Esophagus squamous epithelium (tissue), 4 donors: ENCODE data around the gene UTP11.

Source experiments
- POLR2A ChIP-seq, 4 donors: fragments of 450-650 bp; IDR thresholded peaks; one replicate each; pipeline ENCODE4 v1.6.1; 2017; ENCODE audit warnings: antibody characterized with exemption in 4 of 4, mild to moderate bottlenecking in 4 of 4, moderate library complexity in 3 of 4
- TF ChIP-seq, protein P1 (sequence below), 6 experiments: fragments of 450-650 bp in 4 of 6; fragments of 200-600 bp in 2 of 6; sonication (generic) in 2 of 6; IDR thresholded peaks; one replicate each; pipeline ENCODE4 v1.5.1; 2016 to 2019; ENCODE audit warnings: antibody characterized with exemption in 6 of 6, mild to moderate bottlenecking in 4 of 6, moderate library complexity in 4 of 6

DNA sequence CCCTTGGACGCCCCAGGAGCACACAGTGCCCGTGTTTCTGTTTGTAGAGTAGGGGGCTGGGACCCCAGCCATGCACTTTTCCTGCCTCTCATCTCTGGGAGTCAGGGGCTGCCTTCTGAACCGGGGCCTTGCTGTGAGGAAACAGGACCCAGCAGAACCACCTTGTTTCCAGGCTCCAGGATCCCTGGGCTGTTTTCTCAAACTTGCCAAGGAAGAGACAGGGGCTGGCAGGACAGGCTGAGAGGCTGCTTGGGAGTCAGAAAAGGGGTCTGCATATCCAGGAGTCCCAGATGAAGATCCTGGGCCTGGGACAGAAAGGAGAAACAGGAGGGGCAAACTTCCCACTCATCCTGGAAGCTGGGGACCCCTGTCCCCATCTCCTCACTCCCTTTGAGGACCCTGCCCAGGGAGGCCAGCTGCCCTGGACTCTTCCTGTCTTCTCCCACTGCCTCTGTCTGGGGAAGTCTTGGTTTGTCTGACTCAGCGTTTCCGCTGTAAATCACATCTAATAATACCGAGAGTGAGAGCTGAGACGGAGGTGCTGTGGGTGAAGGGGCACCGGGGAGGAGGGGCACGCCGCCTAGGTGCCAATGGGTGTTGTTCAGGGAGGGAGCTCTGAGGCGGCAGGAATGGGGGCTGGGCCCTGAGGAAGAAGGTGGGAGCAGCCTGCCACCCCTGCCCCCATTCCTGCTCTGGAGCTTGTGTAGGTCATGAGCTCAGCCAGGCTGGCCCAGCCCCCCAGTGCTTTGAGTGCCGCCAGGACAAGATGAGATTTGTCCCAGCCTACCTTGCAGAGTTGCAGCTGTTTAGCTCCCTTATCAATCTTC is 17.4 kb downstream of the UTP11 start:
- TF ChIP-seq, protein P1, sequence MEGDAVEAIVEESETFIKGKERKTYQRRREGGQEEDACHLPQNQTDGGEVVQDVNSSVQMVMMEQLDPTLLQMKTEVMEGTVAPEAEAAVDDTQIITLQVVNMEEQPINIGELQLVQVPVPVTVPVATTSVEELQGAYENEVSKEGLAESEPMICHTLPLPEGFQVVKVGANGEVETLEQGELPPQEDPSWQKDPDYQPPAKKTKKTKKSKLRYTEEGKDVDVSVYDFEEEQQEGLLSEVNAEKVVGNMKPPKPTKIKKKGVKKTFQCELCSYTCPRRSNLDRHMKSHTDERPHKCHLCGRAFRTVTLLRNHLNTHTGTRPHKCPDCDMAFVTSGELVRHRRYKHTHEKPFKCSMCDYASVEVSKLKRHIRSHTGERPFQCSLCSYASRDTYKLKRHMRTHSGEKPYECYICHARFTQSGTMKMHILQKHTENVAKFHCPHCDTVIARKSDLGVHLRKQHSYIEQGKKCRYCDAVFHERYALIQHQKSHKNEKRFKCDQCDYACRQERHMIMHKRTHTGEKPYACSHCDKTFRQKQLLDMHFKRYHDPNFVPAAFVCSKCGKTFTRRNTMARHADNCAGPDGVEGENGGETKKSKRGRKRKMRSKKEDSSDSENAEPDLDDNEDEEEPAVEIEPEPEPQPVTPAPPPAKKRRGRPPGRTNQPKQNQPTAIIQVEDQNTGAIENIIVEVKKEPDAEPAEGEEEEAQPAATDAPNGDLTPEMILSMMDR (IDR thresholded peaks at IDR 0.05): no peak
- TF ChIP-seq POLR2A (IDR thresholded peaks at IDR 0.05): no peak
